Thoracic aorta (tissue), 2 donors: ENCODE results near the gene ELP2. TPM values are rescaled to one million over a fixed set of nuclear protein-coding genes. Genes with fewer than 3 reads are reported as not detected.

Source experiments
- ATAC-seq: fragments of 150-250 bp; one replicate; pipeline ENCODE4 v1.8.0; 2017; ENCODE audit warnings: low read depth; ENCODE audit not compliant: insufficient number of reproducible peaks, low FRiP score
- DNase-seq: peaks from one replicate; pipeline ENCODE4 v3.0.0-alpha.2; 2020; ENCODE audit warnings: low spot score
- H3K27ac ChIP-seq, 2 donors: fragments of 200-600 bp; sonication (generic); 1 replicate in 1 of 2; 2 replicates in 1 of 2; pipeline ENCODE4 v1.5.1; 2016; ENCODE audit warnings: mild to moderate bottlenecking in 2 of 2, moderate library complexity in 2 of 2
- H3K27me3 ChIP-seq: fragments of 200-600 bp; sonication (generic); replicated peaks from 2 replicates; pipeline ENCODE4 v1.6.0; 2016; ENCODE audit warnings: mild to moderate bottlenecking; ENCODE audit not compliant: insufficient read depth
- H3K36me3 ChIP-seq: fragments of 200-600 bp; sonication (generic); one replicate; pipeline ENCODE4 v1.5.1; 2016
- H3K4me1 ChIP-seq, 2 donors: fragments of 200-600 bp; sonication (generic); 1 replicate in 1 of 2; 2 replicates in 1 of 2; pipeline versions ENCODE4 v1.5.1 to v1.6.0; 2016; ENCODE audit warnings: low read depth in 2 of 2, mild to moderate bottlenecking in 1 of 2; ENCODE audit not compliant: control insufficient read depth in 1 of 2
- H3K4me3 ChIP-seq: fragments of 200-600 bp; sonication (generic); 2 replicates; pipeline ENCODE4 v1.5.1; 2016; ENCODE audit warnings: mild to moderate bottlenecking
- H3K9me3 ChIP-seq: fragments of 200-600 bp; sonication (generic); 2 replicates; pipeline ENCODE4 v1.5.1; 2016
- total RNA-seq, 2 donors: library from RNA; depleted of rRNA; stranded (reverse); fragments of >200 nt; gene quantifications; one replicate each; pipeline versions ENCODE4 v1.1.0 to v1.2.3, GENCODE V29; 2016
- TF ChIP-seq, protein P1 (sequence below): fragments of 200-600 bp; sonication (generic); IDR thresholded peaks from one replicate; pipeline ENCODE4 v1.5.1; 2019; ENCODE audit warnings: antibody characterized with exemption

ELP2 gene
- total RNA-seq, 2 donors from 2014 or later = 59.0 to 66.6 TPM

DNA sequence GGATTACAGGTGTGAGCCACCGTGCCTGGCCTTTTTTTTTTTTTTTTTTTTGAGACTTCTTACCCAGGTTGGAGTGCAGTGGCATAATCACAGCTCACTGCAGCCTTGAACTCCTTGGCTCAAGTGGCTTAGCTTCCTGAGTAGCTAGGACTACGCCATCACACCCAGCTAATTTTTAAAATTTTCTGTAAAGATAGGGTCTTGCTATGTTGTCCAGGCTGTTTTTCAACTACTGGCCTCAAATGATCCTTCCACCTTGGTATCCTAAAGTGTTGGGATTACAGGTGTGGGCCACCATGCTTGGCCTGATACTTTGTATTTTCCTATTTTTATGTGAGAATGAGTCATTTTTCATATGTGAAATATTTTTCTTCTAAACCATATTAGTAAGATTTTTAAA is 13.7 kb downstream of the ELP2 start:
- DNase-seq (no peak), ATAC-seq (no peak)
- TF ChIP-seq, protein P1, sequence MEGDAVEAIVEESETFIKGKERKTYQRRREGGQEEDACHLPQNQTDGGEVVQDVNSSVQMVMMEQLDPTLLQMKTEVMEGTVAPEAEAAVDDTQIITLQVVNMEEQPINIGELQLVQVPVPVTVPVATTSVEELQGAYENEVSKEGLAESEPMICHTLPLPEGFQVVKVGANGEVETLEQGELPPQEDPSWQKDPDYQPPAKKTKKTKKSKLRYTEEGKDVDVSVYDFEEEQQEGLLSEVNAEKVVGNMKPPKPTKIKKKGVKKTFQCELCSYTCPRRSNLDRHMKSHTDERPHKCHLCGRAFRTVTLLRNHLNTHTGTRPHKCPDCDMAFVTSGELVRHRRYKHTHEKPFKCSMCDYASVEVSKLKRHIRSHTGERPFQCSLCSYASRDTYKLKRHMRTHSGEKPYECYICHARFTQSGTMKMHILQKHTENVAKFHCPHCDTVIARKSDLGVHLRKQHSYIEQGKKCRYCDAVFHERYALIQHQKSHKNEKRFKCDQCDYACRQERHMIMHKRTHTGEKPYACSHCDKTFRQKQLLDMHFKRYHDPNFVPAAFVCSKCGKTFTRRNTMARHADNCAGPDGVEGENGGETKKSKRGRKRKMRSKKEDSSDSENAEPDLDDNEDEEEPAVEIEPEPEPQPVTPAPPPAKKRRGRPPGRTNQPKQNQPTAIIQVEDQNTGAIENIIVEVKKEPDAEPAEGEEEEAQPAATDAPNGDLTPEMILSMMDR = no peak
- Histone ChIP-seq H3K27me3 (no peaks in the 10 kb centered on the region), H3K27ac (no peak overlapping the region), H3K4me3 (no peak overlapping the region), H3K36me3 (peaks cover 57% of the 10 kb centered on the region), H3K4me1 (no peaks in the 10 kb centered on the region), H3K9me3 (no peaks in the 10 kb centered on the region)

DNA sequence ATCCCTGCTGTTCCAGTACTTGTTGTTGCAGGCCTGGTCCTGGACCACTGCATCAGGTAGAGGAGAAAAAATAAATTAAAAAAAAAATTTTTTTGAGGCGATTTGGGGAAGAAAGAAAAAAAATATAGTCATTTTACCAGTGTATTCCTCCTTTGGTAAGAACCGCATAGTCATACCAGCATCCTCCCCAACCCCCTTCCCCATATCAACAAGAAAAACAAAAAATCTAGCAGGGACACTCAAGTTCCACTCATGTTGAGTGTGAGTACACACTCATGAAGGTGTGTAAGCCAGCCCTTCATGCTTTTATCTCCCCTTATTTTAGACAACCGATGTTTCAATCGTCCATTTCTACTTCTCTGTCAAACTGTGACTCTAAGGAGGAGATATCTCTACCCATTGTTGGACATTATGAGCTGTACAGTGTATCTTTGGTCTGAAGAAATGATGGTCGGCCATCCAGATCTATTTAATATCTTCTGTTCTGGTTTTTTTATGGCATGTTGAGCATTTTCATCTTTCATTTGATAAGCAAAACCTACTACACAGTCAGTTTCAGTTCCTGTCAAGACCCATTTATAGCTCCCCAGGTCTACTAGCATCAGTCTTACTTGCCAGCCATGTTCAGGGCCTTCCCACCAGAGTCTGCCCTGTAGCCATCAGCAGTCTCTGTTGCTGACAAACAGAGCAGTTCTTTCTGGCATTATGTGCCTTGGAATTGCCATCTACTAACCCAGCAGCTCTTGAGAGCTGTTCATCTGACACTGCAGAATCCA is 20.0 kb downstream of the ELP2 start:
- no peak for DNase-seq
- Histone ChIP-seq H3K36me3 (peaks cover 37% of the 10 kb centered on the region), H3K27me3 (no peaks in the 10 kb centered on the region), H3K9me3 (no peaks in the 10 kb centered on the region), H3K4me1 (no peaks in the 10 kb centered on the region), H3K27ac (no peak overlapping the region), H3K4me3 (no peak overlapping the region)
- TF ChIP-seq, protein P1 = no peak
- ATAC-seq = no peak

DNA sequence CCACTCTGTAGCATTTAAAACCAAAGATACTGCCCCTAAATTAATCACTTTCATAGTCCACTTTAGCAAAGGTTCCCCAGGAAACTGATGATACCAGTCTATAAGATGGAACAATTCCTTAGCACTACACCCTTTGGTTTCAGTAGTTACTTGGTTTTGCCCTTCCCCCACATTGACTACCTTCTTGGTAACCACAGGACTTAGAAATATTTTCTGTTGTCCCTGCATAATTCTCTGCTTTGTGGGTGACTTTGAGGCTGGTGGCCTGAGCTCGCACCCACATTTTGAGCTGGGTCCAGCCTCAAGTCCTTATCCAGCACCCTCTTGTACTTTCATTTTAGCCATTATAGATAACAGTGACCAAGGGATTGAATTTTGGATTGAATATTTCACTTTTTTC is 23.1 kb downstream of the ELP2 start:
- Histone ChIP-seq H3K9me3 (no peaks in the 10 kb centered on the region), H3K4me1 (no peaks in the 10 kb centered on the region), H3K4me3 (no peak overlapping the region), H3K36me3 (peaks cover 28% of the 10 kb centered on the region), H3K27me3 (no peaks in the 10 kb centered on the region), H3K27ac (peak overlapping the region in 1 of 2 donors; percentile 16)
- DNase-seq (no peak), ATAC-seq (no peak)
- TF ChIP-seq, protein P1 = no peak

DNA sequence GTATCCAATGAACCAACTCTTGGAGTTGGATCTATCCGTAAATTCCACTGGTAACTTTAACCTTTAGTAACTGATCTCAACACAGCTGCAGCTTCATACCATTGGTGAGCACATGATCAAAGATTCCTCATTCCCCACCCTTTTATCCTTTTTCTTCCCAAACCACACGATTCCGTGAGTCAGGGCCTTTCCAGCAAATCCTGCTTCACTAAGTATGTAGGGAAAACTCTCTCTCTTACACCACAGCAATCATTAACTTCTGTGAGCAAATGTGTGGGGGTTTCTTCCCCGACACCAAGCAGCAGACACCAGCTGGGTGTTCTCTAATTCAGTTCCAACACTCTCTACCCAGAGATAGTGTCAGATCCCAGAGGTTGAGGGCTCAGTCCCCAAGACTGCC is 23.5 kb downstream of the ELP2 start:
- ATAC-seq (no peak), DNase-seq (no peak)
- no peak overlapping the region for H3K4me3 ChIP-seq
- no peaks in the 10 kb centered on the region for H3K4me1 ChIP-seq
- H3K36me3 ChIP-seq = peaks cover 28% of the 10 kb centered on the region
- H3K9me3 ChIP-seq = no peaks in the 10 kb centered on the region
- H3K27ac ChIP-seq = peak overlapping the region in 1 of 2 donors; percentile 16
- no peaks in the 10 kb centered on the region for H3K27me3 ChIP-seq
- TF ChIP-seq, protein P1 = no peak

DNA sequence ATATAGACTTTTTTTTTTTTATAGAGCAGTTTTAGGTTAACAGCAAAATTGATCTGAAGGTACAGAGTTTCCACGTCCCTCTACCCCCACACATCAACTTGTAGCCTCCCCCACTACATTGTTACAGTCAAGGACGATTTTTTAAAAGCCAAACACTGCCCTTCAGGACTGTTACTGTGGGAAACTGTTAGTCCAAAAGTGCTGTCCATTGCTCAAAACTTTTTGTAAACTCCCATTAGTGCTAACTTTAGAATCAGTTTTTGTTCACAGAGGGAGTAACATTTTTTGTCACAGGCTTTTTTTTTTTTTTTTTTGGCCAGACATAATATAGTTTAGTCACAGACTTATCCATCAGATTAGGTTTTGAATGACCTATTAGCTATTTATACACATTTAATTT is 24.1 kb downstream of the ELP2 start:
- H3K27ac ChIP-seq = peak overlapping the region; percentile 16 to 18
- H3K4me3 ChIP-seq = no peak overlapping the region
- no peaks in the 10 kb centered on the region for H3K4me1 ChIP-seq
- no peaks in the 10 kb centered on the region for H3K9me3 ChIP-seq
- peaks cover 28% of the 10 kb centered on the region for H3K36me3 ChIP-seq
- DNase-seq (no peak), ATAC-seq (peak; percentile 48)
- no peaks in the 10 kb centered on the region for H3K27me3 ChIP-seq
- TF ChIP-seq, protein P1 = no peak
